ENCODE data around the gene PRKCE. TPM values are rescaled to one million over a fixed set of nuclear protein-coding genes. Genes with fewer than 3 reads are reported as not detected.

PRKCE gene
- total RNA-seq, 1 experiment from 2014 or later, result 14.0 TPM

GRCh38 chr2:45789961-45790723 lies 138.7 kb downstream of the PRKCE start:
- TF ChIP-seq SIN3A (IDR thresholded peaks at IDR 0.05; ENCODE audit: borderline replicate concordance, insufficient read depth, low read depth, low read length), result no peak
- no peak overlapping the region for H3K27ac ChIP-seq (ENCODE audit: low read length)
- intact Hi-C loops (cut with micrococcal nuclease; ENCODE audit: unreplicated experiment), result no loop called here
- CTCF ChIA-PET, result interaction anchor here (0.5 to 0.6 kb wide), 2 partner anchors 9 to 29 kb away, joined by 4 read pairs; no protein-coding TSS in a partner anchor
- DNase-seq (ENCODE audit: low read depth, low spot score), result no peak
- H3K36me3 ChIP-seq (ENCODE audit: control insufficient read depth, insufficient read depth, low read length), result no peaks in the 10 kb centered on the region
- H3K9me3 ChIP-seq (ENCODE audit: control insufficient read depth, insufficient read depth, low read depth, low read length), result no peaks in the 10 kb centered on the region
- H3K4me1 ChIP-seq (ENCODE audit: control insufficient read depth, insufficient read depth, low read length), result no peaks in the 10 kb centered on the region
- ATAC-seq, result no peak
- no peaks in the 10 kb centered on the region for H3K27me3 ChIP-seq (ENCODE audit: control insufficient read depth, insufficient read depth, low read length)
- POLR2A ChIA-PET, result interaction anchor here (0.9 kb wide), 1 partner anchor 138 kb away, joined by 3 read pairs; no protein-coding TSS in a partner anchor
- in situ Hi-C loops (cut with HindIII; ENCODE audit: low pct_unique_long_range_greater_than_20kb, low sequenced_read_pairs), result no loop called here
- no TSS peak for BruUV-seq (replicated peaks)
- no peak overlapping the region for H3K4me3 ChIP-seq (ENCODE audit: low read depth in 2 of 2, low read length in 2 of 2)

GRCh38 chr2:45793305-45793962 lies 142.0 kb downstream of the PRKCE start:
- H3K27me3 ChIP-seq (ENCODE audit: control insufficient read depth, insufficient read depth, low read length), result no peaks in the 10 kb centered on the region
- DNase-seq (ENCODE audit: low read depth, low spot score) (no peak), ATAC-seq (no peak)
- H3K36me3 ChIP-seq (ENCODE audit: control insufficient read depth, insufficient read depth, low read length), result no peaks in the 10 kb centered on the region
- H3K9me3 ChIP-seq (ENCODE audit: control insufficient read depth, insufficient read depth, low read depth, low read length), result no peaks in the 10 kb centered on the region
- H3K4me1 ChIP-seq (ENCODE audit: control insufficient read depth, insufficient read depth, low read length), result no peaks in the 10 kb centered on the region
- ChIA-PET POLR2A (no interaction called here), CTCF (no interaction called here)
- in situ Hi-C loops (cut with HindIII; ENCODE audit: low pct_unique_long_range_greater_than_20kb, low sequenced_read_pairs) (no loop called here), intact Hi-C loops (cut with micrococcal nuclease; ENCODE audit: unreplicated experiment) (no loop called here)
- BruUV-seq (replicated peaks), result no TSS peak
- TF ChIP-seq REST (IDR thresholded peaks at IDR 0.05; ENCODE audit: insufficient read depth in 1 of 2, low read depth in 2 of 2, low read length in 1 of 2) (no peak), TCF7L2 (IDR thresholded peaks at IDR 0.05; ENCODE audit: low read depth, low read length) (no peak), SIN3A (IDR thresholded peaks at IDR 0.05; ENCODE audit: borderline replicate concordance, insufficient read depth, low read depth, low read length) (no peak), POLR2AphosphoS5 (IDR thresholded peaks at IDR 0.05; ENCODE audit: low read depth, low read length) (no peak), CTCF (IDR thresholded peaks at IDR 0.05) (no peak)
- no peak overlapping the region for H3K27ac ChIP-seq (ENCODE audit: low read length)
- no peak overlapping the region for H3K4me3 ChIP-seq (ENCODE audit: low read depth in 2 of 2, low read length in 2 of 2)
